ENCODE data around the gene LRPAP1.
A peak's percentile ranks its signal among the peaks of the same experiment; 100 is the strongest.
"Not testable (repeated sequence)": the region's sequence is repeated elsewhere in the genome, so short reads cannot be mapped to it uniquely, and the experiment has no call there.

Gene LRPAP1

GRCh38 chr4:3557676-3558513, 25.7 kb upstream of the LRPAP1 start:
- Histone ChIP-seq H3K4me1 (peaks cover 6 to 63% (median 35%) of the 10 kb centered on the region in 10 experiments; a peak in 18 of 20 replicates), H3K27ac (peak overlapping the region in 5 of 11 experiments; percentile 18 to 71 (median 53); a peak in 9 of 22 replicates), H3K9ac (peak overlapping the region in 2 of 11 experiments; percentile 20 to 23; a peak in 1 of 22 replicates), H3K4me2 (peak overlapping the region in 9 of 11 experiments; percentile 18 to 80 (median 68); a peak in 14 of 22 replicates)
- H3K36me3 ChIP-seq; H3K9me3 ChIP-seq (replicated peaks in 1 of 11); H4K20me1 ChIP-seq; H3K27me3 ChIP-seq; H3K4me3 ChIP-seq: not testable (repeated sequence)

- not testable (repeated sequence) for H3K27me3 ChIP-seq; H3K9me3 ChIP-seq (replicated peaks in 1 of 11); H4K20me1 ChIP-seq; H3K36me3 ChIP-seq; H3K4me3 ChIP-seq
- Histone ChIP-seq H3K9ac (peak overlapping the region in 2 of 11 experiments; percentile 20 to 23; a peak in 2 of 22 replicates), H3K4me2 (peak overlapping the region in 9 of 11 experiments; percentile 18 to 80 (median 68); a peak in 15 of 22 replicates), H3K27ac (peak overlapping the region in 5 of 11 experiments; percentile 37 to 71 (median 53); a peak in 9 of 22 replicates), H3K4me1 (peaks cover 6 to 63% (median 35%) of the 10 kb centered on the region in 10 experiments; a peak in 18 of 20 replicates)
- TF ChIP-seq Cebpa-rat (IDR thresholded peaks at IDR 0.05): peak in 6 of 11 experiments; percentile 34 to 72 (median 52); a peak in 6 of 22 replicates
Measured at GRCh38 chr4:3557088-3557492, 24.9 kb upstream of the LRPAP1 start.

GRCh38 chr4:3556244-3556867, 24.1 kb upstream of the LRPAP1 start:
- H4K20me1 ChIP-seq; H3K9me3 ChIP-seq (replicated peaks in 1 of 11); H3K4me3 ChIP-seq; H3K27me3 ChIP-seq; H3K36me3 ChIP-seq: not testable (repeated sequence)
- peak overlapping the region in 8 of 11 experiments; percentile 47 to 80 (median 68); a peak in 14 of 22 replicates for H3K4me2 ChIP-seq
- H3K9ac ChIP-seq: peak overlapping the region in 1 of 11 experiments; percentile 51; a peak in 2 of 22 replicates
- H3K27ac ChIP-seq: peak overlapping the region in 6 of 11 experiments; percentile 35 to 71 (median 48); a peak in 10 of 22 replicates
- H3K4me1 ChIP-seq: peaks cover 6 to 63% (median 35%) of the 10 kb centered on the region in 10 experiments; a peak in 18 of 20 replicates

- H3K4me1 ChIP-seq: peaks cover 6 to 63% (median 35%) of the 10 kb centered on the region in 10 experiments; a peak in 18 of 20 replicates
- H3K4me3 ChIP-seq, H3K9ac ChIP-seq: not testable (repeated sequence)
Measured at GRCh38 chr4:3555459-3556070, 23.3 kb upstream of the LRPAP1 start.

GRCh38 chr4:3551366-3551765, 19.1 kb upstream of the LRPAP1 start:
- H4K20me1 ChIP-seq; H3K4me3 ChIP-seq; H3K9me3 ChIP-seq (replicated peaks in 1 of 11); H3K36me3 ChIP-seq; H3K27me3 ChIP-seq; H3K4me2 ChIP-seq; H3K27ac ChIP-seq; H3K9ac ChIP-seq: not testable (repeated sequence)
- peaks cover 0 to 30% (median 18%) of the 10 kb centered on the region in 10 experiments; a peak in 17 of 20 replicates for H3K4me1 ChIP-seq

More at GRCh38 chr4:3555459-3556070, 23.3 kb upstream of the LRPAP1 start:
- not testable (repeated sequence) for H4K20me1 ChIP-seq; H3K36me3 ChIP-seq; H3K27me3 ChIP-seq; H3K9me3 ChIP-seq (replicated peaks in 1 of 11); H3K27ac ChIP-seq
- peak overlapping the region in 5 of 11 experiments; percentile 32 to 52 (median 44); a peak in 9 of 22 replicates for H3K4me2 ChIP-seq

- H3K4me3 ChIP-seq; H3K36me3 ChIP-seq; H4K20me1 ChIP-seq; H3K4me2 ChIP-seq; H3K9me3 ChIP-seq (replicated peaks in 1 of 11); H3K27ac ChIP-seq; H3K9ac ChIP-seq; H3K27me3 ChIP-seq: not testable (repeated sequence)
- peaks cover 0 to 25% (median 15%) of the 10 kb centered on the region in 10 experiments; a peak in 17 of 20 replicates for H3K4me1 ChIP-seq
Measured at GRCh38 chr4:3550792-3551325, 18.6 kb upstream of the LRPAP1 start.

GRCh38 chr4:3550041-3550440, 17.8 kb upstream of the LRPAP1 start:
- H3K36me3 ChIP-seq; H3K27me3 ChIP-seq; H3K4me3 ChIP-seq; H3K9me3 ChIP-seq (replicated peaks in 1 of 11); H3K27ac ChIP-seq; H4K20me1 ChIP-seq; H3K9ac ChIP-seq: not testable (repeated sequence)
- 0 out of 22 replicates have a peak overlapping the region, but pooled peaks of 1 of the 11 experiments have one; percentile 20 for H3K4me2 ChIP-seq
- peaks cover 0 to 17% (median 12%) of the 10 kb centered on the region in 10 experiments; a peak in 16 of 20 replicates for H3K4me1 ChIP-seq

- H3K27me3 ChIP-seq; H3K27ac ChIP-seq; H3K36me3 ChIP-seq; H4K20me1 ChIP-seq; H3K4me3 ChIP-seq; H3K9me3 ChIP-seq (replicated peaks in 1 of 11); H3K9ac ChIP-seq: not testable (repeated sequence)
- Histone ChIP-seq H3K4me1 (peaks cover 0 to 13% (median 10%) of the 10 kb centered on the region in 10 experiments; a peak in 16 of 20 replicates), H3K4me2 (0 out of 22 replicates have a peak overlapping the region, but pooled peaks of 1 of the 11 experiments have one; percentile 20)
Measured at GRCh38 chr4:3549694-3550001, 17.4 kb upstream of the LRPAP1 start.

- H3K27ac ChIP-seq; H3K27me3 ChIP-seq; H4K20me1 ChIP-seq; H3K4me3 ChIP-seq; H3K36me3 ChIP-seq; H3K4me2 ChIP-seq; H3K9me3 ChIP-seq (replicated peaks in 1 of 11); H3K9ac ChIP-seq: not testable (repeated sequence)
- peaks cover 0 to 10% (median 6%) of the 10 kb centered on the region in 10 experiments; a peak in 16 of 20 replicates for H3K4me1 ChIP-seq
Measured at GRCh38 chr4:3548991-3549693, 16.9 kb upstream of the LRPAP1 start.

- H3K4me2 ChIP-seq; H3K27ac ChIP-seq; H3K9me3 ChIP-seq (replicated peaks in 1 of 11); H3K36me3 ChIP-seq; H4K20me1 ChIP-seq; H3K4me3 ChIP-seq; H3K4me1 ChIP-seq; H3K9ac ChIP-seq; H3K27me3 ChIP-seq: not testable (repeated sequence)
Measured at GRCh38 chr4:3546721-3547120, 14.5 kb upstream of the LRPAP1 start.

GRCh38 chr4:3545351-3545750, 13.1 kb upstream of the LRPAP1 start:
- not testable (repeated sequence) for H3K36me3 ChIP-seq; H3K27ac ChIP-seq; H3K27me3 ChIP-seq; H3K9me3 ChIP-seq (replicated peaks in 1 of 11); H3K4me2 ChIP-seq; H4K20me1 ChIP-seq; H3K9ac ChIP-seq; H3K4me1 ChIP-seq; H3K4me3 ChIP-seq

GRCh38 chr4:3544259-3545025, 12.2 kb upstream of the LRPAP1 start:
- H3K36me3 ChIP-seq; H3K9me3 ChIP-seq (replicated peaks in 1 of 11); H3K9ac ChIP-seq; H3K27me3 ChIP-seq; H4K20me1 ChIP-seq; H3K4me3 ChIP-seq; H3K27ac ChIP-seq; H3K4me1 ChIP-seq: not testable (repeated sequence)
- H3K4me2 ChIP-seq: peak overlapping the region in 2 of 11 experiments; percentile 5 to 23; a peak in 1 of 22 replicates
